ENCODE results near the gene LRP5.

The LRP5 gene

DNA sequence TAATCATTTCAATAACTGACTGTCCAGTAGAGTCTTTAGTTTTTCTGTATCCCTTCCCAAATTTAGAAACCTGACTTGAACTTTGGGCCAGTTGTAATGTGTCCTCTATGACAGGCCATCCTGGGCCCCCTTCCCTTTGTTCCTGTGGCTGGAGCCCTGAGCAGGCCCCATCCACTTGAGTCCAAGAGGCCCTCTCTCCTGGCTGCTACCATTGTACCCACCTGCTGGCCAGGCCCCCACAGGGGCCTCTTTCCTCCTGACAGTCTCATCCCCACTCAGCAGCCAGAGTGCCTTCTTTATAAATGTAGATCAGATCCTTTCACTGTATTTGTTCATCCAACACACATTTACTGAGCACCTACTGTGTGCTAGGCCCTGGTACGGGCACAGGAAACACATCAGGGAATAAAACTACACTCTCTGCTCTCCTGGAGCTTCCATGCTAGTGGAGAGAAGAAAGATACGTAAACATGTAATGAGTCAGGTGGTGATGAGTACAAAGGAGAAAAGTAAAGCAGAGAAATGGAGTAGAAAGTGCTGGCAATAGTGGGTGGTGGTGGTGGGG lies 2.7 kb upstream of the LRP5 start:
- no peak for DNase-seq

DNA sequence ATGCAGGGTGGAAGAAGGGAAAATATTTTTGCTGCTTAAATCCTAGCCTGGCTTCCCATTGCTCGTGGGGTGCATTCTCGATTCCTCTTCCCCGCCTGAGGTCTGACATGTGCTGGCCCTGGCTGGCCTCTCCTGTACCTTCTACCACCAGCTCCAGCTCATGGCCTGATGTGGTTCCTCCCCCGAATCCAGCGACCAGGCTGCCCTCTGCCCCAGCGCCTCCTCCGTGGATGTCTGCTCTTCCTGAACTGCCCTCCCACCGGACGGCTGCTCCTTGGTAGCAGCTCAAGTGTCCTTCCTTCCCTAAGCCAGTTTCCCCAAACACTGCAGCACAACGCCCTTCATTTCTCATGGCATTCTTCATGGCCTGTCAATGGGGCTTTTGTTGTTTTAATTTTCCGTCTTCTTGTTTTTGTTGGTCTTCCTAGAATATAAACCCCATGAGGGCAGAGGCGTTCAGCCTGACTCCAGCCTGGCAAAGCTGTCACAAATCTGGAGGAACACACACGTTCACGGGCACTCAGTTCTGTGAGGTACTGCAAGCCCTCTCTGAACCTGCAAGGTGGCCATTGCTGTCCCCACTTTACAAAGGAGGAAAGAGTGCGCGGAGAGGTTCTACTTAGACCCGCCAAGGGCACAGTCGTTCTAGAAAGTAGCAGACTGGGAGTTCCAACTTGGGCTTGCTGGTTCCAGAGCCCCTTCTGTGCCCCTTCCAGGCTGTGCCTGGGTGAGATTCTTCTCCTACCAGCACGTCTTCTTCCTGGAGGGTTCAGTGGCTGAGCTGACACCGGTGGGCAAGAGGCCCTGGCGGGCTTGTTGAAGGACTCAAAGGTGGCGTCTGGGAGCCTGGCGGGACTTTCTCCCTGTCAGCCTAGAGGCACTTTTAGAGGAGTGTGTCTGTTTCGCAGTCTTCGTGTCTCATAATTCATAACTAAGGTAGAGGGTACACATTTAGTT lies 953 bp upstream of the LRP5 start:
- DNase-seq = no peak

DNA sequence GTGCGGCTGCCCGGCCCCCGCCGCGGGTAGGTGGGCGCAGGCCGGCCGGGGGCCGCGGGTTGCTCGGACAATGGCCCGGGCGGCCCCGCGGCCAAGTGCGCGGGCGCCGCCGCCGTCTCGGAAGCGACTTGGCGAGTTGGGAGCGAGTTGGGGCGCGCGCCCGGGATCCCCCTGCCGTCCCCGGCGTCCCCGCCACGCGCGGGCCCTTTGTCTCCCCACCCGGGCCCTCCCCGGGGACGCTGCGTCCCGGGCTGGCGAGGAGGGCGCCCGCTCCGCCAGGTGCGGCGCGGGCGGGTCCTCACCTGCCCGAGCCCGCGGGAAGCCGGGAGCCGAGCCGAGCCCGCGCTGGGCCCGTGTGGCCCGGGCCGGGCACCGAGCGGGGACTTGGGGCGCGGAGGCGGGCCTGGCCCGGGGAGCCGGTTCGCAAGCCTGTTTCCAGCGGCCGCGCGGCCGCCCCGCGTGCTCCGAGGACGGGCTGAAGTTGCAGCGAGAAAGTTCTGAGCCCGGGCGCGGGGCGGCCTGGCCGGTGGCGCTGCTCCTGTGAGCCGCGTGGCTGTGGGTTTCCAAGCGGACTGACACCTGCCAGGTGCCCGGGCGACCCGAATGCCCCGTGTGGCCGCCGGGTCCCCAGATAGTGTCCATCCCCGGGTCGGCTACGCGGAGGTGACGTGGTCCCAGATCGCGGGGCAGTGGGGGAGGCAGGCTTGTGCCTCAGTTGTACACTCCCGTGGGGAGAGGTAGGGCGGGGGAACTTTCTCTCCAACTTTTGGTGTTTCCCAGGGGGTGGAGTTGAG lies 586 bp downstream of the LRP5 start:
- DNase-seq = peak; percentile 49

DNA sequence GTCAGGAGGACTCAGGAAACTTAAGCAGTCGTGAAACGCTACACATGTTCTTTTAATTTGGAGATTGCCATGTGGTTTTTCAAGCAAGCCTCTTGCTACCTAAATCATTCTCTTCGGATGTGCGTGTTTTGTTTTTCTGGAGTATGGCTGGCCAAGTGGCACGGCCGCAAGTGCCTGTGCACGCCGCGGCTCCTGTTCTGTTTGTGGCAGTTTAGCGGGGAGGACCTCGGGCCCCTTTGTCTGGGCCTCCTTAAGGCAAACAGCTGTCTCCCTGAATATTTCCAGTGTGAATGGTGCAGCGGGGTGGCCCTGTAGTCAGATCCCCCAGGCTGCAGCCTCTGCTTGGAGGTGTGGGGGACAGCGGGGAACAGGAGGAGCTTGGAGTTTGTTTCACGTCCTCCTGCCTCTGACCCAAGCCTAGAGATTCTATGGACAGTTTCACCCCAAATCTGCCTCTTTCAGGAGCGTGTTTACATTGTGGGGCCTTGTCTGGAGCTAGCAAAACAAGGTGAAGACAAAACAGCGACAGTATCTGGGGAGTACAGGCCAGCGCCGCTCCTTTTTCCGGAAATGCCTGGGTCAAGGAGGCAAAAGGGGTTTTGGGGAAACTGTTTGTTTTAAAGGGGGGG lies 1.3 kb downstream of the LRP5 start:
- DNase-seq = peak; percentile 60

DNA sequence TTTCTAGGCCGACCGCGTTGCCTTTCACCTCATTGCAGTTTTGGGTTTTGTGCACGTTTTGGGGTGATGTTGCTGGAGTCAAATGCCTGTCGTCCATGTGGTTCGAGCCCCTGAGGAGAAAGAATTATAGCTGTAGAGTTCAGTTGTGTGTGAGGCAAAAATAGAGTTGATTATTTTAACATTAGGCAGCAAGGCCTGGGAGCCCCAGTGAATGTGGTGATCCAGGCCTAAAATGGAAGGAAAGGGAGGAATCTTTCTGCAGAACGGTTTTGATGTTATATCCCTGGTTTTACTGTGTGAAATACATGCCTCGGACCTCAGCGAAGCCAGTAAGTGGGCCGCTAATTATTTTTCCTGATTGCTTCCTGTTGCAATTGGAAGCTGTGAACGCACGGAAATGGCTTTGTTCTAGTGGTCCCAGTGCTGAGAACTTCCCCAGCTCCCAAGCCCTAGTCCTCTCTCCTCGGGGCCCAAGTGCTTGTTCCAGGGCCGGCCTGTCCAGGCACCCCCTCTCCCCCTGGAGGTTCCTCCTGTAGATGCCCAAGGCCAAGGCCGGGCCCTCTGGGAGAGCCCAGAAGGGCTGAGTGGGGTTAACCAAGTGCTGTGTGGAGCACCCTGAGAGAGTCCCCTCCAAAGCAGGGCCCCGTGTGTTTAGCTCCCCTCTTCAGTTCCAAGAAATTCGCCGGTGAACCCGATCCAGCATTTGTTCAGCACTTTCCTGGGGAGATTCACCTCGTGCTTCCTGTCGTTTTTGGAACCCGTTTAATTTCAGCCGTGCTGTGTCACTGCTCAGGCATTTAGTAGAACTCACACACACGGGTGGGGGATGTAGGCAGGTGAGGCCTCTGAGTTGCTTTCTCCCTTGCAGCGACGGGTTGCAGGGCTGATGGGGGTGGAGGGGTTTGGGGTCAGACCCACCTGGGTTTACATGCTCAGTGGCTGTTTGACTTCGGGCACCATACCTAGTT lies 2.1 kb downstream of the LRP5 start:
- DNase-seq = peak; percentile 53

DNA sequence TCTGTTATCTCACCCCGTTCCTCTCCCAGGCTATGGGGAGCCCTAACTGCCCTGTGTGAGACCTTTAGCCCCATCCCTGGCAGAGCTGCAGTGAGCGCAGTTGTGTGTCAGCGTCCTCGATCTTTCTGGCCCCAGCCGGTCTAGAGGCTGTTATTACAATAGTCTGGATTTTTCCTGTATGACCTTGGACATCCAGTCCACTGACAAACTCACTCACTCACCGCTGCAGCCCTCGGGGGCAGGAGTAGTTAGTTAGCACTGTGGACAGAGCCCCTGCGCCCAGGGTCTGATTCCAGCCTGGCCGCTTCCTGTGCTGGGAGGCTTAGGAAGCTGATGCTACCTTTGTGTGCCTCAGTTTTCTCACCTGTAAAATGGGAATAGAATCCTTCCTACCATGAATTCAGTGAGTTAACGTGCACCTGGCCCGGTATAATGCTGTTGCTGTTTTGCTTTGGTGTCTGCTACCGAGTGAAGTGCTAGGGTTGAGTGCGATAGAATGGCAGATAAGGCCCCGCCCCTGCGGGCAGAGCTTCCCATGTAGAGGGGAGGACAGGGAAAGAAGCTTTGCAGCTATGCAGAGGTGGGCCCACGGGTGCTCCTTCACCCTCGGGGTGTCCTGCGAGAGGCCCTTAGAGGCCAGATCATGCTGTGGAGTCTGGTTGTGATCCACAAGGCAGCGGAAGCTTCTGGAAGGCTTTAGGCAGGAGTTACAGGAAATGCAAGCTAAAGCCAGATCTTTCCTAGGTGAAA lies 3.0 kb downstream of the LRP5 start:
- DNase-seq = peak; percentile 53

DNA sequence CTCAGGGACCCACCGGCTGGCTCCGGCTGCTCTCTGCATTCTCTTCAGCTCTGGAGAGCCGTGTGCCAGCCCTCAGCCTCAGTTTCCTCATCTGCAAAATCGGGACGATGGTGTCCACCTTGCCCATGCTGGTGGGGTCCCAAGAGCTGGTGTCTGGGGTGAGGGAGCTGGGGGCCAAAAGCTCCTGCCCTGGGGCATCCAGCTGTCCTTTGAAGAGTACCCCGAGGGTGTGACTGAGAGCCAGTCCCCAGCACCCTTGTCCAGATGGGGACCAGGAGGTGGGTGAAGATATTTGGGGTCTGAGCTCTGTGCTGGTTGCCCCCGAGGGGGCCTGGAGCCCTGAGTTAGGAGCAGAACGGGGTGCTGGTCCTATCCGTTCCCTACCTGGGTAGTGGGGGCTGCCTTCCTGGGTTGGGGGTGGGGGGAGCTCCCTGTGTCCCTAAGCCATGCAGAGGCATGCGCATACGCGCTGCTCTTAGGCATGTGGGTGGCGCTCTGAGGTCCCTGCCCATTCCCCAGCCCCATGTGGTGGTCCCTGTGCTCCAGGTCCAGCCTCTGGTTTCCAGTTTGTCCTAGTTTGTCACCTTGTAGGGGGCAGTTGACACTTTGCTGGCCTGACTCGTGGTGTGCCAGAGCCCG lies 4.9 kb downstream of the LRP5 start:
- DNase-seq = no peak

DNA sequence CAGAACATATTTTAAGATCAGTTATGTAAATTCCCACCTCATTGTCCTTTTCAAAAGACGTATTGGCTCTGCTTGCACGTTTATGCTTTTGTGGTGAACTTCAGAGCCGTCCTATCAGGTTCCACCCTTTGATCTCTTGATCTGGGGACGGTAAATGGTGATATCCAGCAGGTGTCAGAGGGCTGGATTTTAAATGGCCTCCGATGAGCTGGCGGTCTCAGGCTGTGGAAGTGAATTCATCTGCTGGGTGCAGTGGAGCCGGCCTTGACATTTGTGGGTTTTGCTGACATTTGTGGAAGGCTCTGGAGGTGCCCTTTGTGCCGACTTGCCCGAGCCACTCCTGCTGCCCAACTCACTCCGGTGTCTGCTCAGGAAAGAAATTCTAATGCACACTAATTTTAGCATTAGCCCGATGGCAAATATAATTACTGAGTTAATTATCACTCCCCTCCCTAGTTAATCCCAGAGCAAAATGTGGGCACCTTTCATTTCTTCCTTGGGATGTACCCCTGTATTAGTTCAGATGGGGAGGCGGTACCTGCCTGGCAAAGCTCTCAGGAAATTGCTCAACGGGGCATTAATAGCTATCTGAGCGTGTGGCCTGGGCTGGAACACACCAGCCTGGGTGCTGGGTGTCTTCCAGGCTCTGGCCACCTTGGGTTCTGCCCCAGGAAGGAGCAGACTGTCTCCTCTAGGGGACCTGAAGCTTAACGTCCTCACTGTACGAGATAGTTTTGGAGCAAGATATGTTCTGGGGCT lies 9.1 kb downstream of the LRP5 start:
- DNase-seq = no peak

DNA sequence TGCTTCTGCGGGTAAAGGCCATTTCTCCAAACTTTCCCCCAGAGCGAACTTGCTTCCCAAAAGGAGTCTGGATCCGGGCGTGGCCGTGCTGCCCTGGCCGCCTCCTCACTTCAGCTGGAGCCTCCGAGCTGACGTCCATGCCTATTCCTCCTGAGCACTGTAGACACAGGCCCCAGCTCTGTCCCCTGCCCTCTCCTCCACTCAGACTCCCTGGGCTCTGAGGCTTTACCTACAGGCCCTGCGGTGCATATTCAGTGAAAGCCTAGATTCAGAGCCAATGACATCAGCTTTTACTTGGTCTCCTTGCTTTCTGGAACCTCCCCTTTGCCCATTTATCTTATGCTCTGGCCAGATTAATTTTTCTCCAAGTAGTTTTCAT lies 9.7 kb downstream of the LRP5 start:
- DNase-seq = no peak

DNA sequence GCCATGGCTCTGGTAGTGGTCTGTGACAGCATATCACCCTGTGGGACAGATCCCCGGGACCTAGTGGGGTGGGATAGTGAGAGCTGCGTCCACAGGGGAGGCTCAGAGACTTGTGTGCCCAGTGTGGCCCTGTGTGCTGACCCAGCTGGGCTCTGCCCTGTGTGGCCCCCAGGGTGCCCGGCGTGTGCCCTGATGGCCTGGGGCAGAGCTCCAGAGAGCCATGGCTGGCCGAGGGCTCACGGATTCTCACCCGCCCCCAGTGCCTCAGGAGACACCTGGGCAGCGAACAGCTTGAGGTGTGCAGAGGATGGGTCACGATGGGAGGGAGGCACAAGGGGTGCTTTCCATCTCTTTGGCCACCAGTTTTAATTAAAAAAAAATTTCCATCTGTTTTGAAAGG lies 11.8 kb downstream of the LRP5 start:
- DNase-seq = no peak

DNA sequence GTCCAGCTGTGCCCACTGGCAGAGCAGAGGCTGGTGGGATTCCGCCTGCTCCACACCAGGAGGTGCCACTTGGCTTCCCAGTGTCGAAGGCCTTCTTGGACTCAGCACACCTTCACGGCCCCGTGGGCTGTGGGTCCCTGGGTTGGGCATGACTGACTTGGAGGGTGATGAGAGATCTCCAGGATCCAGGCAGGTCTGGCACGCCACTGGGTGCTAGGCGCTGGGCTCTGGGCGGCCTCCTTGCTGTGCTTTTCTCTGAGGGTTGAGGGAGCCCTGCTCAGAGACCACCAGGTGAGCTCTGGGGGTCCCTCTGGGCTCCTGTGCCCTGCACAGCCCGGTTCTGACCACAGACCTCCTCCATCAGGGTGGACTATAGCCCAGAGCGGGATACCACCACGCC lies 12.3 kb downstream of the LRP5 start:
- no peak for DNase-seq

DNA sequence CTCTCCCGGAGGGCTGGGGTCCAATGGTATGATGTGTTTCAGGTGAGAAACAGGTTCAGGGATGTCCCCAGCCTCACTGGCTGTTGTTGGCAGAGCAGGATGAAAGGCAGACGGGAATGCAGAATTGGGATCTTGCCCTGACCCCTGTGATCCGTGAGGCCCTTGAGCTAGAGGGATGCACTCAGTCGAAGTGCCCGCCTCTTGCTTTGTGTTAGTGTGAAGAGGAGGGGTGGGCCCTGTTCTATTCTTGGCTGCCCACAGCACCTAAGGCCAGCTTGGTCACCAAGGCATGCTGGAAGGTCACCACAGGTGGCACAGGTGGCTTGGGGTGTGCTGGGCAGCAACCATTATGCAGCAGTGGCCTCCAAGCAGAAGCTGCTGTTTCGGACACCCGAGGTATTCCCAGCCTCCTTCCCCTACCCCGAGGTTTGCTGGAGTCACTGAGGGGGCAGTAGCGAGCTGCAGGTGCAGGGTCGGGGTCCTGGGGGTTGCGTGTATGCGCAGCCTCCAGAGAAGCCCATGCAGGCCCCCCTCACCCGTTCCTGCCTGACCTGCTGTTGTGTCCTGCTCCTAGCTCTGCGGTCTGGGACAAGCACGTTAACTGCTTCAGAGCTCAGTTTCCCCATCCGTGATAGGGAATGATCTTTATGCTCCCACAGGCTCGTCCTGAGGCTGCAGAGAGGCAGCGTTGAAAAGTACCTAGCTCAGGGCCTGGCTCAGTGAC lies 13.0 kb downstream of the LRP5 start:
- DNase-seq = no peak

DNA sequence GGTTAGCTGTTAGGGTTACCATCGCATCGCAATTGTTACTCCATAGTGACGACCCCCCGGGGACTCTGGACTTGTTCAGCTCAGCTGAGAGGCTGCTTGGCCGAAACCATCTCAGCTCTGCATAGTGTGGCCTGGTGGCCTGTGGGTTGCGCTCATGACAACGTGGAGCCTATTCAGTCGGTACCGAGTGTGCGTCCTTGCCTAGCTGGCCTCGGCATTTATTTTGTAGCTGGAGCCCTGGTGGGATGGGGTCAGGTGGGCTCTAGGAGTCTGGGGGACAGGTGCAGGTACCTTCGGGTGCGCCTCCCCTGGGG lies 13.5 kb downstream of the LRP5 start:
- no peak for DNase-seq

DNA sequence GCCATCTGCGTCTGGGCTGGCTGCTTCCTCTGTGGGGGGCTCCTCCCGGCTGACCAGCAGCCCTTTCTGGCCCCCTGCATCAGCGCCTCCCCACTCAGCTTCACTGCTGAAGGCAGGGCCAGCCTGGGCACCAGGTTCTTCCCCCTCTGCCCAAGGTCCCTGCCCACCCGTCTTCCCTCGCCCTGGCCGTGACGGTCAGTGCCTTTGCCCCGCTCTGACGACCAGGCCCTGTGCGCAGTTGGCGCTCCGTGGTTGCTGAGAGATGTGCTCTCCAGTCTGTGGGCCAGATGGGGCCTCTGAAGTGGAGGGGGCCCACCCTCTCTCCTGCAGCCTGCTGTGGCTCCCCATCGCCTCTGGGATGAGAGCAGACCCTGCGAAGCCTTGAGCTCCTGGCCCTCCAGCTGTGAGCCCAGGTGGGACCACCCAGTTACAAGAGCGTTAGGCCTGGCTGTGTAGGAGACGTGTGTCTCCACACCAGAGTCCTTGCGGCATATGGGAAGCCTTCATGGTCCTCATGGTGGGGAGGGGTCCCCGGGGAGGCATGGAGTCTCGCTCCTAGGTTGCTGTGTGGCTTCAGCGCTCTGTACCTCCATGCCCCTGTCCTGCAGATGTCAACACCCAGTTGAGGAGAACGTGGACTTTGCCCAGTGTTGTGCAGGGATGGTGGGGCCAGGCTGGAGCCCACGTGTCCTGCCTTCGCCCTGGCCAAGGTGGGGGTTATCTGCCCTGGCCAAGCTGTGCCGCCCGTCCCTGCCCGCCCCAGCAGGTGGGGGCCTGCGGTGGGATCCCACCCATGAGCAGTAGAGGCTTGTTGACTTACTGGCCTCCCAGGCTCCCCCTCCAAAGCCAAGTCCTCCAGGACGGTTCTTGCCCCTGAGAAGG lies 14.2 kb downstream of the LRP5 start:
- no peak for DNase-seq

DNA sequence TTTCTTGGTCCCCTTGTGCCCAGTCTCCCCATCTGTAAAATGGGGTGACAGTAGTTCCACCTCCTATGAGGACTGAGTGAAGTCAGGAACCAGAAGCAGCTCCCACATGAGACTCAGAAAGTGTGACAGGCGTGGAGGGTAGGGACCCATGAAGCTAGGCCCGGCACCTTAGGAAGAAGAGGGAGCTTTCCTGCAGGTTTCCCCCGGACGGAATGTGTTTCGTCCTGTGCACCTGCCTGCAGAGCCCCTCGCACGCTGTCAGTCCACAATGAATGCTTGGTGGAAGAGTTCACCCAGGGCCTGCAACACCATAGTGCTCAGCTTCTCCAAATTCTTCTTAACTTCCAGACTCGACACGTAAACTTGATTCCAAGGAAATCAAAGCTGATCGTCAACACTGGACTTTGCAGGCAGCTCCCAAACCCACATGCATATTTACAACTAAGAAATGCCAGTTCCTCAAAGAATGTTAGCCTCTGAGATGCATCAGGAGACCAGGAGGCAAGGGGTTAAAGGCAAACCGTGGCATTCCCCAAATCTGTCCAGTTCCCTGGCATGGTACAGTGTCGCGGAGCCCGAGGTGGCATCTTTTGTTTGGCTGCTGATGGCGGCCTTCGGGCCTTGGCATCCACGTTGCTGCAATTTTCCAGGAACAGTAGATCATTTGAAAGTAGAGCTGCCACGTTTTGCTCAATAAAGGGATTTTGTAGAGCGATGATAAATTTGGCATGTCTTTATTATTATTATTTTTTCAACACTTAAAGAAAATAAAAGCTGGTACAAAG lies 15.4 kb downstream of the LRP5 start:
- DNase-seq = no peak

DNA sequence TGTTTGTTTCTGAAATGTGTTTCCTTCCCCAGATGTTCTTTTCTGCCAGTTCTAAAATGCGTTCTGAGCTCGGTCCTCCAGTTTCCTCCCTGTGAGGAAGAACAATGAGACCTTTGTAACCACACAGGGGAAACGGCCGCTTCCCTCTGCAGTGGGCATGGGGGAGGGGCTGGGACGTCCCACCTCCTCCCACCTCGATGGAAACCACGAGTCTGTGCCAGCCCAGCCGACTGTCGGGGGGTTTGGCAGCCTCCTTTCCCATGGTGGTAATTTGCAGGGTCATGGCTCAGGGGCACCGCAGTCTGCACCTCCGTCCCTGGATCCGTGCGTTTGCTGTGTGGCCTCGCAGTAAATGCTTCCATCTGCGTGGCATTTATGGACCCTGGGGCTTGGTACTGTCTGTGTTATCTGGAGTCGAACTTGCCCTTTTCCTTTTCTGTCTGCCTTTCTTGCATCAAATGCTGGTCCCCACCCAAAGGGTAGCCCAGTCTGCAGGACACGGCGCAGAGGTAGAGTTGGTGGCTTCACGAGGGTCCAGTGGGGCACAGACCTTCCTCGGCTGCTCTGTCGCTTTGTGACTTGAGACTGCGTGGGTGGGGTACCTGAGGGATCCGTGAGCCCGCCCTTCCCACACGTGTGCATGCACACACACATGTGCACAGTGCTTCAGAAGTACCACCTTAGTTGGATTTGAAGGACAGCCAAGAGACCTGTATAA lies 16.1 kb downstream of the LRP5 start:
- peak; percentile 82 for DNase-seq

DNA sequence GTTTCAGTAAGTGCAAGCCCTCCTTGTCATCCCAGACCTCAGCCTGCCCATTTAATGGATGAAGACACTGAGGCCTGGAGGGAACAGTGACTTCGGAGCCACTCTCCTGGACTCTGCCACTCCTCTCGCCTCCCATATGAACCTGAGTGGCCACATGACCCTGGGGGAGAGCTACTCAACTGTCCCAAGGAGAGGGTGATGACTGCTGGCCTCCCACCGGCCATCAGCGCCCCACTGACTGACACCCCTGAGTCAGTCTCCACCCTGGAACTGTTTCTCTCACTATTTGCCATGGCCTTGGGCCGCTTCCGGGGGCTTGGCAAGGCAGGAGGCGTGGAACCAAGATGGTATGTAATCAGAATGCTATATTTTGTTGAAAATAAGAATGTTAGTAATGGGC lies 17.1 kb downstream of the LRP5 start:
- no peak for DNase-seq
